ENCODE data around the gene GAA.

DNA sequence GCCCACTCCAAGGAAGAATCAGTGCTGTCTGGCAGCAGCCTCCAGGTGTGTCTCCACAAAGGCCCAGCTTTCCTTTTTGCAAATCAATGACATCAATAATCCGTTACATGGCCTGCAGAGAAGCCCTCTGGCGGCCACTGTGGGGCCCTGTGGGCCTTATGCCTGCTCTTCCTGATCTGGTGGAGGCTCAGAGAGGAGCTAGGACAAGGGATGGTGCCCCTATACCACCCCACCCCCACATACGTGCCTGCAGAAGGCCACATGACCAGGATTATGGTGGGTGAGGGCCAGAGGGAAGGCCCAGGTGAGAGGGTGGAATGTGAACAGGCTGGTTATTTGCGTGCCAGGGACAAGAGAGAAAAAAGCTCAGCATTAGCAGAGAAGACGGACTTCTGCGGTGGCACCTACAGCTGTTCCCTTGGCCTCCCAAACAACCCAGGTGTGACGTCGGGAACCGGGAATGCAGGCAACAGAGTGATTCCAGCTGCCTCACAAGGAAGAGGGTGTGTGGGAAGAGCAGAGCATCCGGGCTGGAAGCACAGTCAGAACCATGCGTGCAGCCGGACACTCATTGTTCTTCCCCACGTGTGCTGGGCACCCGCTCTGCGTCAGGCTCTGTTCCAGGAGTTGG, 23.1 kb downstream of the GAA start:
- TF ChIP-seq, protein P1, sequence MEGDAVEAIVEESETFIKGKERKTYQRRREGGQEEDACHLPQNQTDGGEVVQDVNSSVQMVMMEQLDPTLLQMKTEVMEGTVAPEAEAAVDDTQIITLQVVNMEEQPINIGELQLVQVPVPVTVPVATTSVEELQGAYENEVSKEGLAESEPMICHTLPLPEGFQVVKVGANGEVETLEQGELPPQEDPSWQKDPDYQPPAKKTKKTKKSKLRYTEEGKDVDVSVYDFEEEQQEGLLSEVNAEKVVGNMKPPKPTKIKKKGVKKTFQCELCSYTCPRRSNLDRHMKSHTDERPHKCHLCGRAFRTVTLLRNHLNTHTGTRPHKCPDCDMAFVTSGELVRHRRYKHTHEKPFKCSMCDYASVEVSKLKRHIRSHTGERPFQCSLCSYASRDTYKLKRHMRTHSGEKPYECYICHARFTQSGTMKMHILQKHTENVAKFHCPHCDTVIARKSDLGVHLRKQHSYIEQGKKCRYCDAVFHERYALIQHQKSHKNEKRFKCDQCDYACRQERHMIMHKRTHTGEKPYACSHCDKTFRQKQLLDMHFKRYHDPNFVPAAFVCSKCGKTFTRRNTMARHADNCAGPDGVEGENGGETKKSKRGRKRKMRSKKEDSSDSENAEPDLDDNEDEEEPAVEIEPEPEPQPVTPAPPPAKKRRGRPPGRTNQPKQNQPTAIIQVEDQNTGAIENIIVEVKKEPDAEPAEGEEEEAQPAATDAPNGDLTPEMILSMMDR (IDR thresholded peaks at IDR 0.05 in 2 of 3, conservative IDR thresholded peaks at IDR 0.05 in 1 of 3; ENCODE audit: borderline replicate concordance in 1 of 3, insufficient read depth in 1 of 3, low read depth in 2 of 3, low read length in 2 of 3) = peak; percentile 57 to 75 (median 69); a peak in 5 of 6 replicates
- TF ChIP-seq POLR2A (IDR thresholded peaks at IDR 0.05; ENCODE audit: borderline replicate concordance, extremely low read depth, insufficient read depth, insufficient read length) = no peak
- TF ChIP-seq POLR2AphosphoS5 (IDR thresholded peaks at IDR 0.05; ENCODE audit: low read depth, low read length) = no peak
- TF ChIP-seq EZH2phosphoT487 (IDR thresholded peaks at IDR 0.05; ENCODE audit: borderline replicate concordance) = no peak
- no peak for TF ChIP-seq CBX3 (IDR thresholded peaks at IDR 0.05; ENCODE audit: low read depth)
- TF ChIP-seq CEBPB (IDR thresholded peaks at IDR 0.05; ENCODE audit: low read depth) = no peak
- TF ChIP-seq, protein P2, sequence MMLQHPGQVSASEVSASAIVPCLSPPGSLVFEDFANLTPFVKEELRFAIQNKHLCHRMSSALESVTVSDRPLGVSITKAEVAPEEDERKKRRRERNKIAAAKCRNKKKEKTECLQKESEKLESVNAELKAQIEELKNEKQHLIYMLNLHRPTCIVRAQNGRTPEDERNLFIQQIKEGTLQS (IDR thresholded peaks at IDR 0.05) = no peak
- no peak for TF ChIP-seq ZFX (IDR thresholded peaks at IDR 0.05)
- TF ChIP-seq, protein P3, sequence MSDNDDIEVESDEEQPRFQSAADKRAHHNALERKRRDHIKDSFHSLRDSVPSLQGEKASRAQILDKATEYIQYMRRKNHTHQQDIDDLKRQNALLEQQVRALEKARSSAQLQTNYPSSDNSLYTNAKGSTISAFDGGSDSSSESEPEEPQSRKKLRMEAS (IDR thresholded peaks at IDR 0.05) = no peak
- TF ChIP-seq FOSL1 (IDR thresholded peaks at IDR 0.05; ENCODE audit: low read depth) = no peak
- no peak for TF ChIP-seq TCF7L2 (IDR thresholded peaks at IDR 0.05; ENCODE audit: borderline replicate concordance, extremely low read depth, insufficient read depth, insufficient read length)
- TF ChIP-seq EZH2 (IDR thresholded peaks at IDR 0.05) = no peak

Data from HCT116 (cell line).